HG02870 (cell line): ENCODE results near the gene CFAP73.
"Not testable (repeated sequence)": the region's sequence is repeated elsewhere in the genome, so short reads cannot be mapped to it uniquely, and the experiment has no call there.

Source experiments
- ATAC-seq: cut with Tn5 transposase; IDR thresholded peaks from one replicate; pipeline ENCODE4 v1.9.1; 2021; ENCODE audit warnings: mild to moderate bottlenecking, moderate library complexity; ENCODE audit not compliant: unreplicated experiment

CFAP73 gene

GRCh38 chr12:113149361-113150150 is at the start of gene CFAP73:
TSS of gene CFAP73 (plus strand) at chr12:113149724. CDS start at chr12:113149858, 134 bp downstream.
- no peak for ATAC-seq

GRCh38 chr12:113099764-113100163 is 49.8 kb upstream of the CFAP73 start:
- ATAC-seq: no peak

- ATAC-seq: no peak
Measured at GRCh38 chr12:113101751-113102150, 47.8 kb upstream of the CFAP73 start.

GRCh38 chr12:113102811-113103210 is 46.7 kb upstream of the CFAP73 start:
- no peak for ATAC-seq

GRCh38 chr12:113103756-113104450 is 45.6 kb upstream of the CFAP73 start:
- ATAC-seq: no peak

- no peak for ATAC-seq
Measured at GRCh38 chr12:113104953-113105510, 44.5 kb upstream of the CFAP73 start.

GRCh38 chr12:113105606-113106271 is 43.8 kb upstream of the CFAP73 start:
- ATAC-seq: no peak

DNA sequence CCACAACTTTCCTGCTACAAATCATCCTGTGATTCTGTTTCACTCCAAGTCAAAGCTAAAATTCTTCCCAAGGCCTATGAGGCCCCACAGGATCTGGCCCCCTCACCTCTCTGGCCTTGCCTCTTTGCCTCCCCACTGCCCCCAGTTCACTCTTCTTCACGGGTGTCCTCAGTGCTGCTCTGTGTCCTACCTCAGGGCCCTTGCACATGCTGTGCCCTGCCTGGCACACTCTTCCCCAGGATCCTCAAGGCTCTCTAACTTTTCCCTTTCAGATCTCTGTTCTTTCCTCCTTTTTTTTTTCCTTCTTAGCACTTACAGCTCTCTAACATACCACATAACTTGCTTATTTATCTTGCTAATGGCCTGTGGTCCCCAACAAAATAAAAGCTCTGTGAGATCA is 43.2 kb upstream of the CFAP73 start:
- no peak for ATAC-seq

DNA sequence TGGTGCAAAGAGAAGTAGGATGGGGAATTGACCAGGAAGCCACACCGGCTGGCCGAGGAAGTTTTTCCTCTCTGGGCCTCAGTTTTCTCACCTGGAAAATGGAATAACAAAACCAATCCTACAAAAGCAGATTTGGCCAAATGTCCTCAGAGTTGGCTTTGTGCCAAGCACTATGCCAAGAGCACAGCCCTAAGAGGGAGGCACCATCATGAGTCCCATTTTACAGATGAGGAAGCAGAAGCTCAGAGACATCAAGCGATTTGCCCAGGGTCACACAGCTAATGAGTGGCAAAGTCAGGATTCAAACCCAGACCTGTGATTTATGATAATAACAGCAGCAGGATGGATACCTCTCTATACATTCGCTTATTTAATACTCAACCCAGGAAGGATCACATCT is 41.2 kb upstream of the CFAP73 start:
- ATAC-seq: no peak

DNA sequence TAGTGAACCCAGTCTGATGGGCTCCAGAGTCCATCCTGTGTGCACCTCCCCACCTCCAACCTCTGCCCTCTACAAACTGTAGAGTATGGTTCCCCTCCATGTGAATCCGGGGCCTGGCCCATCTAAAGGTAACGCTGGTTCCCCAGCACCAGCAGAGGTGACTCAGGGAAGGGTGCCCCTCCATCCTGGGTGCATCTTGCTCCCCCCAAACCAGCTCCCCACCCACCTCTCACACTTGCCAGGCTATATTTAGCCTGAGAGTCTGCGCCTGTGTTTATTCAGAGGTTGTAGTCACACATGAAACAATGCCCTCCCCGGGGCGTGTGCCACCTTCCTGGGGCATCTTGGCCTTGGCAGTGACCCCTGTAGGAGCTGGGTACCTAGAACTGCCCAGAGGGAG is 40.2 kb upstream of the CFAP73 start:
- no peak for ATAC-seq

DNA sequence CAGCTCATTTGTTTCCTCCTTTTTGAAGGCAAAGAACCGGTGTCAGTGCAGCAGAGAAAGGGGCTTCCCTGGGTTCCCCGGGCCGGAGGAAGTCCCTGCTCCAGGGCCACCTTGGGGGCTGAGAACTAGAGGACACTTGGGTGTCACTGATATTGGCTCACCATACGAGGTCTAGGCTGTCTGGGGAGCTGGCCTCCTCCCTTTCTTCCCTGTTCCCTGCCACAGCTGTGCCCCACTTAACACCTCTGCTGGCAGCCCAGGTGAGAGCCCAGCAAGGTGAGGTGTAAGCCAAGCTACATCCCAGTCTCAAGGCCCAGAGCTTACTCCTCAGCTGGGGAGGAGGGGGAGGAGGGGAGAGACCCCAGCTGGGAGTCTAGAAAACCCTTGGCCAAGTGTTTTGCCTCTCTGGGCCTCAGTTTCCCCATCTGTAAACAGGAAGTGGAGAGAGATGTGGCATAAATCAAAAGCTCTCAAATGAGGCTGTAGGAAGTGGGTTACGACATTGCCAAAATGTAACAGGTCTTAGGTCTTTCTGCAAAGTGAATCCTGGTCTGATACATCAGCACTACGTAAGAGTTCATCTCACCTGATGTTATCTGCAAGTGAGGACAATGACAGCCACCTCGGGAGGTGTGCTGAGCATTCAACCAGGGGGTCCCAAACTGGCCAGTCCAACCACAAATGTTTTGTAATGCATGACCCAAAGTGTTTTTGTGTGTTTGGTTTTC is 39.5 kb upstream of the CFAP73 start:
- no peak for ATAC-seq

DNA sequence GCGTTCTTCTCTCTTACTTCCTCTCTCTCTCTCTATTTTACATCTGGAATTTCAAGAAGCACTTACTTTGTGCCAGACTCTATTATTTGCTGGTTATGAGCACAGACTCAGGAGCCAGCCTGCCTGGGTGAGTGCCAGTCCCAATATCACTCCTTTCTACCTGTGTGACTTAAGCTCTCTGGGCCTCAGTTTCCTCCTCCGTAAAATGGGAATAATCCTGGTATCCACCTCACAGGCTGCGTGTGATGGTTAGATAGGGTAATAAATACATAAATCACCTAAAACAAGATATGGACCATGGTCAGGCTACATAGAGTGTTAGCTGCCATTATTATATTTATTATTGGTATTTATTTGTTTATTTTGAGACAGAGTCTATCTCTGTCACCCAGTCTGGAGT is 38.3 kb upstream of the CFAP73 start:
- no peak for ATAC-seq

- ATAC-seq: no peak
Measured at GRCh38 chr12:113112043-113112899, 37.3 kb upstream of the CFAP73 start.

DNA sequence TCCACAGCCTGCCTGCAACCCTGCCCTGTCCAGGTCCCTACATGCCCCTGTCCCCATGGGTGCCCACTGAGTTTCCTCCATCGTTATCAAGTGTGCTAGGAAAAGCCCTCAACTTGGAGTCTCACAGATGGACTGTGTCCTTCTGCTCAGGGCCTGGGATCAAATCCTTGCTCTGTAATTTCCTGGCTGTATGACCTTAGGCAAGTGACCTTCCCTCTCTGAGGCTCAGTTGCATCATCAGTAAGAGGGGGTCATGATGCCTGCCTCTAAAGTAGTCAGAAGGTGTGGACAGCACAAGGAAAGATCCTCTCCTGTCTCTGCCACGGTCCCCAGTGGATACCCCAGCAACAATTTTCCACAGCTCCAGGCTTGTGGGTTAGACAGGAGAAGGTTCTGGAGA is 36.1 kb upstream of the CFAP73 start:
- ATAC-seq: no peak

DNA sequence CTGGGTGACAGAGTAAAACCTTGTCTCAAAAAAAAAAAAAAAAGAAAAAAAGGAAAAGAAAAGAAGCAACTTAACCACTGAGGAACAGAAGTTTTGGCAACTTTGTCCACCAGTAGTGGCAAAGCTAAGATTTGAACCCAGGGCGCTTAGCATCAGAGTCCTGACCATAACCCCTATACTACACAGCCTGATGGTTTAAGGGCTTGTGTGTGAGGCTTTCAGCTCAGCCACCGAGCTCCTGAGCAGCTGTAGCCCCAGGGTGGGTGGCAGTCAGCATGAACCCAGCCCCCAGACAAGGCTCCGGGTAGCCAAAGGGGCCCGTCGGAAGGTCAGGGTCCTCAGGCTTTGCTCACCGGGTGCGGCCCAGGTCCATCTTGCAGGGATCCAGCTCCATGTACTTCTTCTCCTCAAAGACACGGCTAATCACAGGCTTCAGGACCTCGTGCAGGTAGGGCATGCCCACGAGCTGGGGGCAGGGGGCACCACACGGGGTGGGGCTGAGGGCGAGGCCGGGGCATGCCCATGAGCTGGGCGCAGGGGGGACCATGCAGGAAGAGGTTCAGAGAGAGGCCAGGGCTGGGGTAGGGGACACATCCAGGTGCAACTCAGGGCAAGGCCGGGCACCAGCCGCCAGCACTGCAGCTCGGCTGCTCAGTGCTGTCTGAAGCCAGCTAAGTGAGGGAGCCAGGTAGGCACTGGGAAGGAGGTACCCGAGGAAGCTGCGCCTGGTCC is 34.9 kb upstream of the CFAP73 start:
- ATAC-seq: no peak

DNA sequence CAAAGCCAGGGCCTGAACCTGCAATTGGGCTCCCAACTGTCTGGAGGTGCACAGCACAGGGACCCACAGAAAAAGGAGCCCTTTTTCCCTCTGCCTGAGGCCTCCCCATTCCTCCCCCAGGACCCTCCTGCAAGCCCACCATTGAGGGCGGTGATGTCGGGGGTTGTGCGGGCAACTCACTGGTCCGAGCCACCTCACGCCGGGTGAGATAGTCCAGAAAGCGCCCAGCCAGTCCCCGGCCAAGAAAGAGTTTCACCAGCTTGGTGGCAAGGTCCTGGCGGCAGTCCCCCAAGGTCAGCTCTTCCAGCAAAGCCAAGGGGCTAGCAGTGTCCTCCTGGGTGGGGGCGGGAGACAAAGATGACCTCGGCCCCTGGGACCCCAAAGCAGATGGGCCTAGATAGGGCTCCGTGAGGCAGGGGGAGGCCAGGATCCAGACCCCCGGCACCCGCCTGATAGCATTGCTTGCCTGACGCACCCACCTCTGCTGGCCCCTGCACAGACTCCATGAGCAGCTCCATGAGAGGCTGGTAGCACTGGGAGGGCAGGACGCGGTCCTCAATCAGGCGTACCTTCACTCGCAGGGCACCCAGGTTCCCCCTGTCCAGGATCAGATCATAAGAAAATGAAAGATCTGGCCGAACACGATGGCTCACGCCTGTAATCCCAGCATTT is 33.9 kb upstream of the CFAP73 start:
- ATAC-seq: no peak

GRCh38 chr12:113116875-113117274 is 32.6 kb upstream of the CFAP73 start:
- no peak for ATAC-seq

GRCh38 chr12:113117684-113118083 is 31.8 kb upstream of the CFAP73 start:
- not testable (repeated sequence) for ATAC-seq

DNA sequence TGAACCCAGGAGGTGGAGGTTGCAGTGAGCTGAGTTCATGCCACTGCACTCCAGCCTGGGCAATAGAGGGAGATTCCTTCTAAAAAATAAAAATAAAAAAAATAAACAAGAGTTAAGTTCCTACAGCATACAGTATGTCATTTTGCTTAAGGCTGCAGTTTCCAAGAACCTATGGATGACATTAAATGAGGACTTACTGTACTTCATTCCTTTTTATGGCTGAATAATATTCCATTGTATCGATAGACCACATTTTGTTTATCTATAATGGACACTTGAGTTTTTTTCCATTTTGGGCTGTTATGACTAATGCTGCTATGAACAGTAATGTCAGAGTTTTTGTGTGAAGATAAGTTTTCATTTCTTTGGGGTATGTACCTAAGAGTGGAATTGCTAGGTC is 31.4 kb upstream of the CFAP73 start:
- ATAC-seq: no peak
